Loucy (cell line): Measurements from ENCODE around the gene ZNF385C.

Experiments
- H2AFZ ChIP-seq: fragments of 200-600 bp; sonication (generic); 2 replicates; pipeline ENCODE4 v1.6.0; 2016; ENCODE audit warnings: antibody characterized with exemption, mild to moderate bottlenecking, low read length, moderate library complexity
- H3F3A ChIP-seq: fragments of 200-600 bp; 2 replicates; pipeline ENCODE4 v1.6.0; 2016; ENCODE audit warnings: antibody characterized with exemption, low read depth, mild to moderate bottlenecking
- H3K27me3 ChIP-seq: fragments of 200-600 bp; sonication (generic); 2 replicates; pipeline ENCODE4 v1.6.1; 2014; ENCODE audit warnings: low read length, mild to moderate bottlenecking; ENCODE audit not compliant: insufficient read depth, poor library complexity, severe bottlenecking
- H3K36me3 ChIP-seq: fragments of 200-600 bp; sonication (generic); 2 replicates; pipeline ENCODE4 v1.6.1; 2016; ENCODE audit warnings: low read length; ENCODE audit not compliant: insufficient read depth
- H3K4me1 ChIP-seq: fragments of 200-600 bp; sonication (generic); 2 replicates; pipeline ENCODE4 v1.5.1; 2014; ENCODE audit warnings: low read length, mild to moderate bottlenecking; ENCODE audit not compliant: insufficient read depth, poor library complexity, severe bottlenecking
- H3K4me2 ChIP-seq: fragments of 200-600 bp; sonication (generic); 2 replicates; pipeline ENCODE4 v1.6.0; 2014; ENCODE audit warnings: antibody characterized with exemption, low read length, low read depth, mild to moderate bottlenecking; ENCODE audit not compliant: poor library complexity, severe bottlenecking
- H3K4me3 ChIP-seq: fragments of 200-600 bp; sonication (generic); 2 replicates; pipeline ENCODE4 v1.5.1; 2014; ENCODE audit warnings: low read length, mild to moderate bottlenecking, mixed read lengths; ENCODE audit not compliant: poor library complexity, severe bottlenecking
- H3K79me2 ChIP-seq: fragments of 200-600 bp; sonication (generic); 2 replicates; pipeline ENCODE4 v1.6.1; 2014; ENCODE audit warnings: low read length; ENCODE audit not compliant: insufficient read depth
- H3K9ac ChIP-seq: fragments of 200-600 bp; sonication (generic); 2 replicates; pipeline ENCODE4 v1.6.0; 2014; ENCODE audit warnings: mild to moderate bottlenecking, low read depth, low read length, moderate library complexity; ENCODE audit not compliant: poor library complexity, severe bottlenecking
- H3K9me2 ChIP-seq: fragments of 200-600 bp; sonication (generic); replicated peaks from 2 replicates; pipeline ENCODE4 v1.6.1; 2016; ENCODE audit warnings: low read depth, low read length, mixed read lengths
- H3K9me3 ChIP-seq: fragments of 200-600 bp; sonication (generic); 2 replicates; pipeline ENCODE4 v1.6.1; 2014; ENCODE audit warnings: mild to moderate bottlenecking, antibody characterized with exemption, low read length, low read depth; ENCODE audit not compliant: insufficient read depth
- H4K20me1 ChIP-seq: fragments of 200-600 bp; sonication (generic); 2 replicates; pipeline ENCODE4 v1.6.0; 2014; ENCODE audit warnings: antibody characterized with exemption, low read length, mild to moderate bottlenecking; ENCODE audit not compliant: insufficient read depth, poor library complexity, severe bottlenecking
- EZH2phosphoT487 ChIP-seq: fragments of 200-600 bp; IDR thresholded peaks from 2 replicates; pipeline ENCODE4 v1.6.1; 2018; ENCODE audit warnings: antibody characterized with exemption, mild to moderate bottlenecking, moderate library complexity, borderline replicate concordance
- TF ChIP-seq, protein P1 (sequence below): fragments of 200-600 bp; sonication (generic); conservative IDR thresholded peaks from 2 replicates; pipeline ENCODE4 v1.5.1; 2014; ENCODE audit warnings: mild to moderate bottlenecking, antibody characterized with exemption, low read length

The ZNF385C gene

DNA sequence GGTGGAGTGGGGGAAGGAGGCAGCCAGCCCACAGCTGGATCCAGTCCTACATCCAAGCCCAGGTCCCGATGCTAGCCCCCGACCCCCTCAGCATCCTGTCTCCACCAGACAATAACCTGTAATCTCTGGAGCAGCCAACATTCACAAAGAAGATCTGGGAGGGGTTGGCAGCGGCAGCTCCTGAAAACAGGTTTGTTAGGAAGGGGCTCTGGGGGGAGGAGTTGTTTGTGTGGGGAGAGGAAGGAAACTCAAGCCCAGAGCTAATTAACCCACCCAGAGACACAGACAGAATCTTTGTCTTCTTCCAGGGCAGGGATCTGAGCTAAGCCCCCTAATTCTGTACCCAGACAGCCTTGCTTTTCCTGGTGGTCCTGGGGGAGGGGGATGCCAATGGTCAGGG is 43.2 kb downstream of the ZNF385C start:
- Histone ChIP-seq H3K4me2 (no peak overlapping the region), H3F3A (no peaks in the 10 kb centered on the region), H4K20me1 (no peaks in the 10 kb centered on the region), H3K9me3 (no peaks in the 10 kb centered on the region), H3K79me2 (no peaks in the 10 kb centered on the region), H3K27me3 (no peaks in the 10 kb centered on the region), H2AFZ (no peak overlapping the region), H3K4me3 (no peak overlapping the region), H3K9me2 (no peaks in the 10 kb centered on the region), H3K4me1 (peaks cover 4% of the 10 kb centered on the region), H3K36me3 (no peaks in the 10 kb centered on the region), H3K9ac (no peak overlapping the region)
- TF ChIP-seq, protein P1, sequence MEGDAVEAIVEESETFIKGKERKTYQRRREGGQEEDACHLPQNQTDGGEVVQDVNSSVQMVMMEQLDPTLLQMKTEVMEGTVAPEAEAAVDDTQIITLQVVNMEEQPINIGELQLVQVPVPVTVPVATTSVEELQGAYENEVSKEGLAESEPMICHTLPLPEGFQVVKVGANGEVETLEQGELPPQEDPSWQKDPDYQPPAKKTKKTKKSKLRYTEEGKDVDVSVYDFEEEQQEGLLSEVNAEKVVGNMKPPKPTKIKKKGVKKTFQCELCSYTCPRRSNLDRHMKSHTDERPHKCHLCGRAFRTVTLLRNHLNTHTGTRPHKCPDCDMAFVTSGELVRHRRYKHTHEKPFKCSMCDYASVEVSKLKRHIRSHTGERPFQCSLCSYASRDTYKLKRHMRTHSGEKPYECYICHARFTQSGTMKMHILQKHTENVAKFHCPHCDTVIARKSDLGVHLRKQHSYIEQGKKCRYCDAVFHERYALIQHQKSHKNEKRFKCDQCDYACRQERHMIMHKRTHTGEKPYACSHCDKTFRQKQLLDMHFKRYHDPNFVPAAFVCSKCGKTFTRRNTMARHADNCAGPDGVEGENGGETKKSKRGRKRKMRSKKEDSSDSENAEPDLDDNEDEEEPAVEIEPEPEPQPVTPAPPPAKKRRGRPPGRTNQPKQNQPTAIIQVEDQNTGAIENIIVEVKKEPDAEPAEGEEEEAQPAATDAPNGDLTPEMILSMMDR: no peak
- TF ChIP-seq EZH2phosphoT487: no peak

DNA sequence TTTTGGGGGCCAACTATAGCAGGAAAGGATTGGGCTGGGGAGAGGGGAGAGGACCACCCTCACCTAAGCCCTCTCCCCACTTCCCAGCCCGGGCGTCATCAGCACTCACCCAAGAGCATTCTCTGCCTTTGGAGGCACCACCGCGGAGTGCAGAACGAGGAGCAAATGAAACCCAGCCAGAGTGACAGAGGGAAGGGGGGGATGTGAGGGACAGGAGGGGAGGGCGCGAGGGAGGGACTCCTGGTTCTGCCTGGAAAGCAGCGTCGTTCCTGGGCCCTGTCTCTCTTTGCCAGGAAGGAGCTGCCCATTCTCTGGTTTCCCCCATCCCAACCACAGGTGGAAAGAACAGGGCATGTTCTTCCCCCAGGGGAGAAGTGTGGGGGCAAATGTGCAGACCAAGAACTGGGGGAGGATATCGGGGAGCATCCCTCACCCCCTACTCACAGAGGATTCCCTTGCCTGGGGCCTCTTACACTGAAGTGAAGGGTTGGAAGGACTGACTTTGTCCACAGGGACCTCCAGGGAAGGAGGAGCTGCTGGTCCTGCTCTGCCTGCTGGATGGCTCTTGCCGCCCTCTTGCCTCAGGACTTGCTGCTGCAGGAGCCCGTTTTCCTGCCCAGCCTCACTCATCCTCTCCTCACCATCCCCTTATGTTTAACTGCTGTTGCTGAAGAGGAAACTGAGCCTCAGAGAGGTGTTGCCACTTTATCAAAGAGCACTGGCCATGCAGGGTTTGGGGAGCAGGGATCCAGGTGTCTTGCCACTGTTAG is 44.4 kb downstream of the ZNF385C start:
- Histone ChIP-seq H3K9me2 (no peaks in the 10 kb centered on the region), H3F3A (no peaks in the 10 kb centered on the region), H3K9ac (no peak overlapping the region), H3K36me3 (no peaks in the 10 kb centered on the region), H3K4me1 (peaks cover 6% of the 10 kb centered on the region), H3K4me2 (no peak overlapping the region), H3K9me3 (no peaks in the 10 kb centered on the region), H4K20me1 (no peaks in the 10 kb centered on the region), H3K27me3 (no peaks in the 10 kb centered on the region), H3K79me2 (no peaks in the 10 kb centered on the region), H3K4me3 (no peak overlapping the region), H2AFZ (no peak overlapping the region)
- no peak for TF ChIP-seq EZH2phosphoT487
- TF ChIP-seq, protein P1: no peak

DNA sequence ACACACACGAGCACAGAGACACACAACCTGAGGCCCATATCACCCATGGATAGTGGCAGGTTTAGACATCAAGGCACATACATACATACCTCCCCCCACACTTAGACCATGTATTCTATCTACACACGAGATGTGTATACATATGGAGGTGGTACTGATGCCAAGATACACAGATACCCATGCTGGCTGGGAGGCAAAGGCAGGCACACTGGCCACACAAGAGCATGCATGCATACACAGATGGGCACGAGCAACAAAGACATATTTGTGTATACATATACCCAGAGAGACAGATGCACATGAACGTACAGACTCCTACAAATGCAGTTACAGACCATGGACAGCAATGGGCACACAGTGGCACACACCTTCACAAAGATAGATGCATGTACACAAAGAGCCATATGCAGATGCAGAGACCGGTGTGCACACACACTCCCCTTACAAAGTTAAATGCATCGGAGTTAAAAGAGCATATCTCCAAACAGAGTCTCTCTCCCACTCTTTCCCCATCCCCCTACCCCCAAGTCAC is 45.9 kb downstream of the ZNF385C start:
- H2AFZ ChIP-seq: no peak overlapping the region
- no peak overlapping the region for H3K4me2 ChIP-seq
- no peaks in the 10 kb centered on the region for H3F3A ChIP-seq
- H3K4me3 ChIP-seq: no peak overlapping the region
- no peak overlapping the region for H3K9ac ChIP-seq
- H3K9me2 ChIP-seq: no peaks in the 10 kb centered on the region
- TF ChIP-seq, protein P1: no peak
- TF ChIP-seq EZH2phosphoT487: no peak
- H3K27me3 ChIP-seq: no peaks in the 10 kb centered on the region
- no peaks in the 10 kb centered on the region for H3K9me3 ChIP-seq
- no peaks in the 10 kb centered on the region for H3K79me2 ChIP-seq
- peaks cover 6% of the 10 kb centered on the region for H3K4me1 ChIP-seq
- no peaks in the 10 kb centered on the region for H4K20me1 ChIP-seq
- H3K36me3 ChIP-seq: no peaks in the 10 kb centered on the region
